CD14-positive monocyte (primary cell): ENCODE measurements around the gene PRKN. TPM values are rescaled to one million over a fixed set of nuclear protein-coding genes. Genes with fewer than 3 reads are reported as not detected.

ENCODE experiments used
- DNase-seq, 3 donors: peaks; one replicate each; pipeline ENCODE4 v3.0.0-alpha.2; 2011 to 2022
- H2AFZ ChIP-seq: 2 replicates; pipeline ENCODE4 v1.6.0; 2012; ENCODE audit warnings: mild to moderate bottlenecking, low read depth, low read length, inconsistent platforms; ENCODE audit not compliant: insufficient read depth, poor library complexity, severe bottlenecking
- H3K27ac ChIP-seq, 2 donors: 1 replicate in 1 of 2; 2 replicates in 1 of 2; pipeline ENCODE4 v1.5.1; 2012 to 2013; ENCODE audit warnings: low read length in 2 of 2, control low read depth in 1 of 2, inconsistent platforms in 1 of 2, low read depth in 1 of 2, mild to moderate bottlenecking in 1 of 2
- H3K27me3 ChIP-seq, 2 donors: one replicate each; pipeline versions ENCODE4 v1.6.0 to v1.6.1; 2011 to 2013; ENCODE audit warnings: low read length in 2 of 2; ENCODE audit not compliant: control insufficient read depth in 2 of 2, insufficient read depth in 2 of 2
- H3K36me3 ChIP-seq, 2 donors: replicated peaks in 1 of 2; 1 replicate in 1 of 2; 2 replicates in 1 of 2; pipeline versions ENCODE4 v1.5.1 to v1.6.1; 2012 to 2013; ENCODE audit warnings: low read length in 2 of 2, control low read depth in 1 of 2, inconsistent platforms in 1 of 2, mild to moderate bottlenecking in 1 of 2; ENCODE audit not compliant: insufficient read depth in 2 of 2, control insufficient read depth in 1 of 2
- H3K4me1 ChIP-seq, 2 donors: 1 replicate in 1 of 2; 2 replicates in 1 of 2; pipeline versions ENCODE4 v1.5.1 to v1.6.1; 2012 to 2013; ENCODE audit warnings: low read length in 2 of 2, control low read depth in 1 of 2, inconsistent platforms in 1 of 2, mild to moderate bottlenecking in 1 of 2, moderate library complexity in 1 of 2; ENCODE audit not compliant: insufficient read depth in 2 of 2, control insufficient read depth in 1 of 2
- H3K4me2 ChIP-seq: replicated peaks from 2 replicates; pipeline ENCODE3; 2012; ENCODE audit warnings: low read length, moderate library complexity, mild to moderate bottlenecking; ENCODE audit not compliant: poor library complexity, severe bottlenecking; ENCODE audit errors: extremely low read depth
- H3K4me3 ChIP-seq, 3 experiments: fragments of 200-600 bp in 1 of 3; sonication (generic) in 1 of 3; replicated peaks in 1 of 3; 1 replicate in 2 of 3; 2 replicates in 1 of 3; pipeline ENCODE4 v1.5.1; 2011 to 2013; ENCODE audit warnings: low read length in 3 of 3, mild to moderate bottlenecking in 3 of 3, control low read depth in 2 of 3, low read depth in 2 of 3, inconsistent platforms in 1 of 3, moderate library complexity in 1 of 3
- H3K79me2 ChIP-seq: 2 replicates; pipeline ENCODE4 v1.6.0; 2012; ENCODE audit warnings: mild to moderate bottlenecking, control low read depth, inconsistent platforms, low read length, moderate library complexity; ENCODE audit not compliant: insufficient read depth
- H3K9ac ChIP-seq: 2 replicates; pipeline ENCODE4 v1.6.0; 2017; ENCODE audit warnings: low read length, mild to moderate bottlenecking; ENCODE audit not compliant: insufficient read depth, poor library complexity, severe bottlenecking
- H3K9me3 ChIP-seq, 2 donors: replicated peaks in 1 of 2; 1 replicate in 1 of 2; 2 replicates in 1 of 2; pipeline versions ENCODE4 v1.5.1 to v1.6.1; 2012 to 2013; ENCODE audit warnings: low read length in 2 of 2, control low read depth in 1 of 2; ENCODE audit not compliant: control insufficient read depth in 1 of 2, insufficient read depth in 1 of 2
- H4K20me1 ChIP-seq: 2 replicates; pipeline ENCODE4 v1.6.0; 2012; ENCODE audit warnings: mild to moderate bottlenecking, low read length, control low read depth, moderate library complexity; ENCODE audit not compliant: insufficient read depth
- H3K27ac Mint-ChIP-seq, 7 donors: one replicate each; pipeline ENCODE4 v1.8.0; 2020; ENCODE audit warnings: mild to moderate bottlenecking in 7 of 7, mixed read lengths in 7 of 7, moderate library complexity in 6 of 7, inconsistent platforms in 2 of 7
- H3K27me3 Mint-ChIP-seq, 3 donors: one replicate each; pipeline ENCODE4 v1.8.0; 2021 to 2022; ENCODE audit warnings: low read depth in 3 of 3, mild to moderate bottlenecking in 3 of 3, mixed read lengths in 3 of 3, moderate library complexity in 3 of 3, inconsistent platforms in 1 of 3
- H3K36me3 Mint-ChIP-seq, 2 donors: one replicate each; pipeline ENCODE4 v1.8.0; 2020; ENCODE audit warnings: mixed read lengths in 2 of 2, inconsistent platforms in 1 of 2, mild to moderate bottlenecking in 1 of 2
- H3K4me1 Mint-ChIP-seq: one replicate; pipeline ENCODE4 v1.8.0; 2020; ENCODE audit warnings: mild to moderate bottlenecking, mixed read lengths
- H3K4me3 Mint-ChIP-seq, 2 donors: one replicate each; pipeline ENCODE4 v1.8.0; 2020; ENCODE audit warnings: mild to moderate bottlenecking in 2 of 2, mixed read lengths in 2 of 2, moderate library complexity in 1 of 2
- H3K9me3 Mint-ChIP-seq, 7 donors: one replicate each; pipeline ENCODE4 v1.8.0; 2020 to 2022; ENCODE audit warnings: mixed read lengths in 7 of 7, mild to moderate bottlenecking in 6 of 7, moderate library complexity in 6 of 7, inconsistent platforms in 2 of 7
- CTCF ChIP-seq: fragments of 200-600 bp; IDR thresholded peaks from one replicate; pipeline ENCODE4 v1.8.0; 2022; ENCODE audit warnings: antibody characterized with exemption, mild to moderate bottlenecking
- WGBS: methylation state at CpG from one replicate; pipeline ENCODE4 v1.1.5; 2013; ENCODE audit warnings: missing lambda C conversion rate; ENCODE audit not compliant: insufficient coverage; 5-methylcytosine and 5-hydroxymethylcytosine counted together
- intact Hi-C, 2 donors: fragments of 100-400 bp; cut with micrococcal nuclease; formaldehyde crosslinking; loops; one replicate each; pipeline versions ENCODE4 v1.15.0 to v1.15.1; 2023
- polyA plus RNA-seq, 3 donors: library from polyadenylated mRNA; depleted of rRNA in 1 of 3; unstranded in 2 of 3; stranded (reverse) in 1 of 3; fragments of 300-500 nt in 2 of 3; fragments of >200 nt in 1 of 3; fragmentation: Illumina TruSeq in 2 of 3; gene quantifications; 1 replicate in 2 of 3; 2 replicates in 1 of 3; pipeline ENCODE4 v1.2.3, GENCODE V29; 2012 to 2021

PRKN gene
- polyA plus RNA-seq, 3 donors: 0.19 to 0.21 TPM; not detected in 1

GRCh38 chr6:162708971-162709370 is 18.6 kb downstream of the PRKN start:
- H3K4me3 Mint-ChIP-seq: no peak overlapping the region
- no peak overlapping the region for H3K9ac ChIP-seq
- H3K4me3 ChIP-seq: no peak overlapping the region
- no peak for DNase-seq
- no peak overlapping the region for H3K4me2 ChIP-seq
- H3K9me3 Mint-ChIP-seq: peaks cover 0 to 3% (median 0%) of the 10 kb centered on the region in 7 donors
- intact Hi-C loops: no loop called here
- H3K79me2 ChIP-seq: no peaks in the 10 kb centered on the region
- H2AFZ ChIP-seq: no peak overlapping the region
- no peak overlapping the region for H3K27ac ChIP-seq
- no peaks in the 10 kb centered on the region for H4K20me1 ChIP-seq
- WGBS: 100% methylated on average over 4 of the region's 6 CpGs
- no peaks in the 10 kb centered on the region for H3K27me3 ChIP-seq
- H3K27ac Mint-ChIP-seq: no peak overlapping the region
- H3K27me3 Mint-ChIP-seq: no peaks in the 10 kb centered on the region
- no peaks in the 10 kb centered on the region for H3K36me3 Mint-ChIP-seq
- H3K4me1 Mint-ChIP-seq: peaks cover 16% of the 10 kb centered on the region
- no peaks in the 10 kb centered on the region for H3K9me3 ChIP-seq
- H3K36me3 ChIP-seq: no peaks in the 10 kb centered on the region
- TF ChIP-seq CTCF: no peak
- H3K4me1 ChIP-seq: peaks cover 0 to 11% of the 10 kb centered on the region in 2 donors

DNA sequence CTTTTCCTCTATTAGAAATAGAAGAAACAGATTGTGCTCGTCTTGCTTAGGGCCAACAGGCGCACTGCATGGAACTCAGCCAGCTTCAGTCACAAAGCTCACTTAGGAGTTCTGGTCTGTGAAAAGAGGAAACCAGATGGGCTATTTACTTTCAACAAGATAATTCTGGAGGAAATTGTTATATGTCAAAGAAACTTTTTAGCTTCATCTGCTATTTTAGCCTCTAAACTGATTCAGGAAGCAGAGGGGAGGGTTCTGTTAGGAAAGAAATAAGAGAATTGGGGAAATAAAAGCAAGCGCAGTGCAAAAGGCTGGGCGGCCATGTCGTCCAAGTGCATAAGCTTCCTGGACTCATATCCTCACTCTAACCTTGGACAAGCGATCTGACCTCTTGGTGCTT is 21.3 kb downstream of the PRKN start:
- H3K4me3 Mint-ChIP-seq: peak overlapping the region; percentile 24 to 78
- Histone ChIP-seq H3K4me3 (peak overlapping the region in 1 of 3 experiments; percentile 39), H3K4me2 (peak overlapping the region; percentile 46), H3K4me1 (peaks cover 0 to 6% of the 10 kb centered on the region in 2 donors), H2AFZ (peak overlapping the region; percentile 72), H4K20me1 (no peaks in the 10 kb centered on the region), H3K27me3 (no peaks in the 10 kb centered on the region), H3K9me3 (no peaks in the 10 kb centered on the region), H3K27ac (peak overlapping the region in 1 of 2 donors; percentile 29), H3K79me2 (no peaks in the 10 kb centered on the region), H3K9ac (no peak overlapping the region), H3K36me3 (no peaks in the 10 kb centered on the region)
- H3K27me3 Mint-ChIP-seq: peaks cover 0 to 2% (median 0%) of the 10 kb centered on the region in 3 donors
- peak overlapping the region in 3 of 7 donors; percentile 26 to 74 (median 42) for H3K27ac Mint-ChIP-seq
- WGBS: no CpG with 5 or more reads among the region's 6 CpGs
- H3K36me3 Mint-ChIP-seq: no peaks in the 10 kb centered on the region
- peaks cover 0 to 1% (median 0%) of the 10 kb centered on the region in 7 donors for H3K9me3 Mint-ChIP-seq
- H3K4me1 Mint-ChIP-seq: peaks cover 8% of the 10 kb centered on the region
- no peak for DNase-seq
- intact Hi-C loops: no loop called here
- TF ChIP-seq CTCF: no peak
